HCT116 (cell line): ENCODE results near the gene NFKBIL1. TPM values are rescaled to one million over a fixed set of nuclear protein-coding genes. Genes with fewer than 3 reads are reported as not detected.

Experiments used
- ATAC-seq: fragments of 200-7000 bp; cut with Tn5 transposase; 2 replicates; pipeline ENCODE4 v1.9.1; 2020; ENCODE audit warnings: mild to moderate bottlenecking, moderate library complexity
- BruUV-seq: library from RNA; stranded (reverse); fragments of 400-500 nt; replicated peaks from 2 replicates; lab custom pipeline; 2021; lab: Mats Ljungman, UMichigan
- CTCF ChIA-PET: fragments of 300-600 bp; sonication (Branson Sonifier 250); formaldehyde crosslinking; loops from one replicate; lab custom pipeline; 2021; ENCODE audit warnings: antibody characterized with exemption; lab: Charles Lee
- POLR2A ChIA-PET: fragments of 300-600, 350-600 bp; sonication (Branson Sonifier 250); formaldehyde crosslinking; loops from one replicate; lab custom pipeline; 2021; ENCODE audit warnings: antibody characterized with exemption; lab: Charles Lee
- RAD21 ChIA-PET, 2 experiments: fragments of 300-600 bp; sonication (Branson Sonifier 250); formaldehyde crosslinking; loops; one replicate each; lab custom pipeline; 2023; ENCODE audit warnings: low total read pairs in 2 of 2; ENCODE audit not compliant: uncharacterized antibody in 2 of 2, unreplicated experiment in 2 of 2, low non-redundant PET in 1 of 2; lab: Charles Lee
- DNase-seq: peaks from one replicate; pipeline ENCODE4 v3.0.0-alpha.2; 2010; ENCODE audit warnings: low read depth, low spot score
- H2AFZ ChIP-seq: fragments of 200-600 bp; shearing (Covaris generic), sonication (generic); 2 replicates; pipeline ENCODE4 v1.6.1; 2017; ENCODE audit warnings: low read depth, mixed run types, mixed read lengths, antibody characterized with exemption, low read length; ENCODE audit not compliant: poor library complexity, severe bottlenecking
- H3K27ac ChIP-seq: 2 replicates; pipeline ENCODE4 v1.5.1; 2012; ENCODE audit warnings: low read depth, low read length
- H3K27me3 ChIP-seq: fragments of 200-600 bp; sonication (generic); 2 replicates; pipeline ENCODE4 v1.6.1; 2016; ENCODE audit warnings: mixed run types, low read length, mixed read lengths; ENCODE audit not compliant: insufficient read depth
- H3K36me3 ChIP-seq, 2 experiments: fragments of 200-500 bp in 1 of 2; fragments of 200-600 bp in 1 of 2; sonication (Bioruptor generic) in 1 of 2; sonication (generic) in 1 of 2; 2 replicates each; pipeline versions ENCODE4 v1.5.1 to v1.6.1; 2014 to 2016; ENCODE audit warnings: low read length in 2 of 2, inconsistent platforms in 1 of 2, mixed read lengths in 1 of 2, mixed run types in 1 of 2; ENCODE audit not compliant: insufficient read depth in 2 of 2, control insufficient read depth in 1 of 2
- H3K4me1 ChIP-seq, 2 experiments: fragments of 200-600 bp in 1 of 2; sonication (generic) in 1 of 2; 2 replicates each; pipeline versions ENCODE4 v1.5.1 to v1.6.1; 2012 to 2017; ENCODE audit warnings: low read length in 2 of 2, inconsistent platforms in 1 of 2, mild to moderate bottlenecking in 1 of 2, mixed read lengths in 1 of 2, mixed run types in 1 of 2, moderate library complexity in 1 of 2; ENCODE audit not compliant: insufficient read depth in 2 of 2, control insufficient read depth in 1 of 2
- H3K4me2 ChIP-seq: fragments of 200-600 bp; sonication (generic); 2 replicates; pipeline ENCODE4 v1.6.1; 2017; ENCODE audit warnings: mixed run types, low read length, mixed read lengths
- H3K4me3 ChIP-seq, 2 experiments: fragments of 200-600 bp in 1 of 2; sonication (generic) in 1 of 2; replicated peaks in 1 of 2; 2 replicates each; pipeline ENCODE4 v1.5.1; 2011 to 2016; ENCODE audit warnings: low read length in 2 of 2, control low read depth in 1 of 2, low read depth in 1 of 2, mild to moderate bottlenecking in 1 of 2, mixed read lengths in 1 of 2, mixed run types in 1 of 2
- H3K79me2 ChIP-seq: fragments of 200-600 bp; sonication (generic); 2 replicates; pipeline ENCODE4 v1.6.1; 2017; ENCODE audit warnings: mild to moderate bottlenecking, mixed run types, low read length, moderate library complexity, mixed read lengths; ENCODE audit not compliant: insufficient read depth
- H3K9ac ChIP-seq: fragments of 200-600 bp; sonication (generic); 2 replicates; pipeline ENCODE4 v1.6.1; 2016; ENCODE audit warnings: low read length, mixed read lengths
- H3K9me2 ChIP-seq: fragments of 200-600 bp; sonication (generic), shearing (Covaris generic); 2 replicates; pipeline ENCODE4 v1.6.1; 2017; ENCODE audit warnings: mixed run types, mild to moderate bottlenecking, moderate library complexity; ENCODE audit not compliant: insufficient read depth
- H3K9me3 ChIP-seq, 2 experiments: fragments of 200-500 bp in 1 of 2; fragments of 200-600 bp in 1 of 2; sonication (Bioruptor generic) in 1 of 2; sonication (generic) in 1 of 2; 2 replicates each; pipeline ENCODE4 v1.6.1; 2014 to 2017; ENCODE audit warnings: low read length in 2 of 2, mixed read lengths in 2 of 2, inconsistent platforms in 1 of 2, low read depth in 1 of 2, mild to moderate bottlenecking in 1 of 2, mixed run types in 1 of 2, moderate library complexity in 1 of 2; ENCODE audit not compliant: control insufficient read depth in 1 of 2, insufficient read depth in 1 of 2
- H4K20me1 ChIP-seq: fragments of 200-600 bp; sonication (generic), shearing (Covaris generic); 2 replicates; pipeline ENCODE4 v1.6.1; 2017; ENCODE audit warnings: mixed run types, mild to moderate bottlenecking, moderate library complexity; ENCODE audit not compliant: insufficient read depth
- ELF1 ChIP-seq: IDR thresholded peaks from 2 replicates; pipeline ENCODE4 v1.6.1; 2012; ENCODE audit warnings: low read depth, borderline replicate concordance
- FOSL1 ChIP-seq: IDR thresholded peaks from 2 replicates; pipeline ENCODE4 v1.6.1; 2012; ENCODE audit warnings: low read depth
- SP1 ChIP-seq: IDR thresholded peaks from 2 replicates; pipeline ENCODE4 v1.6.1; 2012; ENCODE audit warnings: low read depth
- SRF ChIP-seq: IDR thresholded peaks from 2 replicates; pipeline ENCODE4 v1.6.1; 2012; ENCODE audit warnings: low read depth
- TCF7L2 ChIP-seq: IDR thresholded peaks from 2 replicates; pipeline ENCODE4 v1.7.0; 2011; ENCODE audit warnings: borderline replicate concordance, inconsistent platforms; ENCODE audit not compliant: insufficient read depth, insufficient read length; ENCODE audit errors: extremely low read depth
- intact Hi-C: fragments of 100-400 bp; cut with micrococcal nuclease; formaldehyde crosslinking; loops from 2 replicates; pipeline ENCODE4 v1.10.0; 2022
- total RNA-seq: library from RNA; stranded (reverse); gene quantifications from one replicate; pipeline ENCODE4 v1.2.1, GENCODE V29; 2021; ENCODE audit not compliant: unreplicated experiment
- TF ChIP-seq, protein P1 (sequence below), 3 experiments: fragments of 200-600 bp in 1 of 3; sonication (generic) in 1 of 3; IDR thresholded peaks in 2 of 3; conservative IDR thresholded peaks in 1 of 3; 2 replicates each; pipeline ENCODE4 v1.5.1; 2012 to 2017; ENCODE audit warnings: low read depth in 2 of 3, low read length in 2 of 3, antibody characterized with exemption in 1 of 3, borderline replicate concordance in 1 of 3, control low read depth in 1 of 3, mild to moderate bottlenecking in 1 of 3, mixed read lengths in 1 of 3, mixed run types in 1 of 3, moderate library complexity in 1 of 3; ENCODE audit not compliant: insufficient read depth in 1 of 3

Gene NFKBIL1
- total RNA-seq, 1 experiment from 2014 or later, result 26.6 TPM

DNA sequence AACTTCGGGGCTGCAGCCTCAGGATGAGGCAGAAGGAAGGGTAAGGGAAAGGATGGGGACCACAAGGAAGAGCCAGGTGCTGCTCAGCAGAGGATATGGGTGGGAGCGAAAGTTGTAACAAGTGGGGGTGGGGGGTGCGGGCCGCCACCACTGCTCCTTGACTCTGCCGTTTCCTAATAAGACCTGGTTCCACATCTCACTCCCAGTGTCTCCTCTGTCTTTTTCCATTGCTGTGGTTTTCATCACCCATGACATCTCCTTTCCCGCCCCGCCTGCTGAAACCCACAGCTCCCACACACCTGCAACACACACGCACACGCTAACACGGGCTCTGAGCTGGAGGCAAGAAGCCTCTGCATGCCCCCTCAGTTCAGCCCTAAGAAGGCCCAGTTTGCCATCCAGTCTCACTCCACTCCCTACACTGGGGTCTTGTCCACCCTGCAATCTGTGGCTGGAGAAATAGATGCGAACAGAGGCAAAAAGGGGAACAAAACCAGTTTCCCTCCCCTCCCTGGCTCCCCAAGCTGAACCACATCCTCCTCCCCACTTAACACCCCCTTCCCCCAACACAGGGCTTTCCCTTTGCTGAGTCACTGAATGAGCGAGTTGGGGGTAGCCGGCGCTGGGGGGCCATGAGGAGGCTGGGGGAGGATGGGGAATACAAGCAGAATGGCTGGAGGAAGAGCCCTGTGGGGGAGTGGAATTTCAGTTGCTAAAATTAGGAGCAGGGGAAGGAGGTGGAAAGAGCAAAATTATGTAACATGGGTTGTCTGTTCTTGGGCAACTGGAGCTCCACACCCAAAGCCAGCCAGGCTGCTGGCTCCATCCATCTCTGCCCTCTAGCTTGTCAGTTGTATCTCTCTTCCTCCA lies 11.5 kb downstream of the NFKBIL1 start:
- H3K9me2 ChIP-seq, result no peaks in the 10 kb centered on the region
- no peaks in the 10 kb centered on the region for H3K27me3 ChIP-seq
- no peak for TF ChIP-seq SP1
- TF ChIP-seq SRF, result no peak
- TF ChIP-seq, protein P1, sequence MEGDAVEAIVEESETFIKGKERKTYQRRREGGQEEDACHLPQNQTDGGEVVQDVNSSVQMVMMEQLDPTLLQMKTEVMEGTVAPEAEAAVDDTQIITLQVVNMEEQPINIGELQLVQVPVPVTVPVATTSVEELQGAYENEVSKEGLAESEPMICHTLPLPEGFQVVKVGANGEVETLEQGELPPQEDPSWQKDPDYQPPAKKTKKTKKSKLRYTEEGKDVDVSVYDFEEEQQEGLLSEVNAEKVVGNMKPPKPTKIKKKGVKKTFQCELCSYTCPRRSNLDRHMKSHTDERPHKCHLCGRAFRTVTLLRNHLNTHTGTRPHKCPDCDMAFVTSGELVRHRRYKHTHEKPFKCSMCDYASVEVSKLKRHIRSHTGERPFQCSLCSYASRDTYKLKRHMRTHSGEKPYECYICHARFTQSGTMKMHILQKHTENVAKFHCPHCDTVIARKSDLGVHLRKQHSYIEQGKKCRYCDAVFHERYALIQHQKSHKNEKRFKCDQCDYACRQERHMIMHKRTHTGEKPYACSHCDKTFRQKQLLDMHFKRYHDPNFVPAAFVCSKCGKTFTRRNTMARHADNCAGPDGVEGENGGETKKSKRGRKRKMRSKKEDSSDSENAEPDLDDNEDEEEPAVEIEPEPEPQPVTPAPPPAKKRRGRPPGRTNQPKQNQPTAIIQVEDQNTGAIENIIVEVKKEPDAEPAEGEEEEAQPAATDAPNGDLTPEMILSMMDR (IDR thresholded peaks at IDR 0.05 in 2 of 3, conservative IDR thresholded peaks at IDR 0.05 in 1 of 3; ENCODE audit: borderline replicate concordance in 1 of 3, insufficient read depth in 1 of 3, low read depth in 2 of 3, low read length in 2 of 3), result no peak
- no peak for TF ChIP-seq ELF1
- no peak for TF ChIP-seq TCF7L2
- no peak for TF ChIP-seq FOSL1
- TF ChIP-seq, all 23 proteins: peak for 0
- H3K4me3 ChIP-seq, result no peak overlapping the region
- H3K4me1 ChIP-seq, result peaks cover 5 to 24% of the 10 kb centered on the region in 2 experiments; a peak in 3 of 4 replicates
- ATAC-seq, result no peak
- BruUV-seq, result no TSS peak
- peak overlapping the region; percentile 72; the same call in 1 of the 2 replicates for H3K4me2 ChIP-seq
- RAD21 ChIA-PET, result no interaction called here
- H3K9me3 ChIP-seq, result no peaks in the 10 kb centered on the region
- no peak for DNase-seq
- peaks cover 19 to 20% of the 10 kb centered on the region in 2 experiments for H3K36me3 ChIP-seq
- H2AFZ ChIP-seq, result no peak overlapping the region
- no peak overlapping the region for H3K27ac ChIP-seq
- H3K79me2 ChIP-seq, result peaks cover 6% of the 10 kb centered on the region; the same call in 1 of the 2 replicates
- POLR2A ChIA-PET, result no interaction called here
- no peak overlapping the region for H3K9ac ChIP-seq
- intact Hi-C loops, result no loop called here
- CTCF ChIA-PET, result no interaction called here
- H4K20me1 ChIP-seq, result no peaks in the 10 kb centered on the region
